HG03521 (cell line): Measurements from ENCODE around the gene MRGPRG.

Experiments used
- ATAC-seq: cut with Tn5 transposase; IDR thresholded peaks from one replicate; pipeline ENCODE4 v1.9.1; 2021; ENCODE audit warnings: mild to moderate bottlenecking, moderate library complexity; ENCODE audit not compliant: unreplicated experiment

Gene MRGPRG

DNA sequence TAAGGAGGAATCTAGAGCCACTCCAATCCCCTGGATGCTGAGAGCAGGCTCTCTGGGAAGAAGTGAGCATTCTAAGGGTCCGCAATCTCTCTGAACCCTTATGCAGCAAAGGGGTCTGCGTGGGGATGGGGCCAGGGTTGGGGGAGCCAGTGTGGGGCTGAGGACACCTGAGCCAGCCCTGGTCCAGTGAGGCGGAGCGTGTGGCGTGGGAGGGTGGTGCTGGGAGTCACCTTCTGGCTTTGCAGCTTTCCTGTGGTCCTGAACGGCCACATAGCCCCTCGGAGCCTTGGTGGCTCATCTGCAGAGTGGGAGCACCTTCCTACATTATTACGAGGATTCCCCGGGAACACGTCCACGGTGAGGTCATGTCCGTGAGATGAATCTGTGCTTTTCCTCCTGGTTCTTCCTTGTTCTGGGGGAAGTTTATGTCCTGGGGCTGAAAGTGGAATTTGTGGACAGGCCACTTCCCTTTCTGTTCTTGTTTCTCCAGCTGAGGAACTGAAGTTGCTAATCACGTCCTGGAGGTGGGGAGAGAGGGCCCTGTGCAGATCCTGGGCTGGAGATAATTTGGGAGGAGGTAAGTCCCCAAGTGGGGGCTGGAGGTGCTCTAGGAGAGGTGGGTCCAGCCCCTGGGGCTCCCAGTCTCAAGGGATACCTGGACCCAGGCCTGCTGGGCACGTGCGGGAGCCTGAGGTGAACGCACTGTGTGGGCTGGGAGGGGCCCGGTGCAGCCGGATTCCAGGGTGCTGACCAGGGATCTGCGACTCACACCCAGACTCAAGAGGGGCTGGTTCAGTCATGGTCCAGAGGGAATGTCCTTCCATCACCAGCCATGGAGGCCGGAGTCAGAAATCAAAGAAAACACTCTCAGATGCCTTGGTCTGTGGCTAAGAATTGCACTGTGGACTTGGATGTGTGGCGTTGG is 7.5 kb upstream of the MRGPRG start:
- ATAC-seq, result no peak

GRCh38 chr11:3225159-3225758 is 6.6 kb upstream of the MRGPRG start:
- no peak for ATAC-seq

DNA sequence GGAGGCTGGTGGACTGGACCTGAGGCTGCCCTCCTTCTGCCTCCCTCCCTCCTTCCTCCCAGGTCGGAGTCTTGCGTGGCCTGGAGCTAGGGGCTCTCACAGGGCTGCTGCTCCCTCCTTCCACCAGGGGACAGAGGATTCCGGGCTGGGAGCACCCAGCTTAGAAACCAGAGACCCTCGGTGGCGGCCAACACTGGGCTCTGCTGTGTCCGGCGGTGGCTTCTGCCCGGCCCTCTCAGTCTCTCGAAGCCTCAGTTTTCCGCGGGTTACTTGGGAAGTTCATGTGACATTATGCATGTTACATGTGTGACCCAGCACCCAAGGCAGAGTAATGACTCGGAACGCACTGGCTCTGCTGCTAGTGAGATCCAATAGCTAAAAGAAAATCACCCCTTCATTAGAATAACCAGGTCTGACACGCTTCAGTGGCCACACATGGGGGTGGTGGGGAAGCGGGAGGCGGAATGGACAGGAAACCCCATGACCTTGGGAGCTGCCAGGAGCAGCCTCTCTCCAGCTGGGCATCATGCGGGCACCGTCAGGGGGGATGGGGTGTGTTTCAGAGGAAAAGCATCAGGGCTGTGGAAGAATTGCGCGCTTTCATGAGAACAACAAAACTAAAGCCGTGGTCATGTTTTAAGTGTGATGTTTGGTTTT is 5.9 kb upstream of the MRGPRG start:
- ATAC-seq, result no peak

- no peak for ATAC-seq
These were observed 5.3 kb upstream of the MRGPRG start for GRCh38 chr11:3223932-3224381.

DNA sequence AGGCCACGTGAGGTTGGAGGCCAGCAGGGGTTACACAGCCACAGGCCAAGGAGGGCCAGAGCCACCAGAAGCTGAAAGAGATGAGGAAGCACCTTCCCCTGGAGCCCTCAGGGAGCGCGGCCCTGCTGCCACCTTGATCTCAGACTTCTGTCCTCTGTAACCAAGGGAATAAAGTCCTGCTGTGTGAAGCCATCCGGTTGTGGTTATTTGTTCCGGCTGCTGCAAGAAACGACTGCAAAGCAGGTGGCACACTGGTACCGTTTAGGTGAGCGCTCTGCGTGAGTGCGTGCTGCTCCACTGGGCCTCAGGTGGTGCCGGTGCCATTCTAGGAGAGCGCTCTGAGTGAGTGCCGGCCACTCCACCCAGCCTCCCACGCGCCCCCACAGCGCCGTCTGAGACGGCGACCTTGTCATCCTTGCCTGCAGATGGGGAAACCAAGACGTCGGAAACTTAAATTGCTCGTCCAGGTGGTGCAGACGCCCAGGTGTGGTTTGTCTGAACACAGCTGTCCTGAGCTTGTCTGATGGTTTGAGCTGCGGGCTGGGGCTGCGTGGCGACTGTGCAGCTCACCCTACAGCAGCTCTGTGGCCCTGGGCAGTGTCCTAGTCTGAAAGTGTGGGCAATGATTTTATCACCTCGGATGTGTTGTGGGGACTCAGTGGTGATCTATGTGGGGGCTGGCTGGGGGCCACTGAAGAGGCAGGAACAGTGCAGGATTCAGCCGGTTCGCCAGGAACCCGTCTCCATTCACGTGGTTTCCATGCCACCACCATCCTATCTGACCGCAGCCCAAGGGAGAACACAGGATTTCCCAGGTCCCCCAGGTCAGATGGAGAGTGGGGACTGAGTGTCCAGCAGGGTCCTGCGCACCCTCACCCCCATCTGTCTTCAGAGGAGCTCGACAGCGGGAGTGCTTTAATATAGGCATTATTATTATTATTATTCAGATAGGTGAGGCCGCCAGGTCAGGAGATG is 4.6 kb upstream of the MRGPRG start:
- no peak for ATAC-seq

- no peak for ATAC-seq
These were observed 3.6 kb upstream of the MRGPRG start for GRCh38 chr11:3222003-3222855.

- ATAC-seq, result no peak
These were observed 2.9 kb upstream of the MRGPRG start for GRCh38 chr11:3221408-3222002.

- no peak for ATAC-seq
These were observed 2.2 kb upstream of the MRGPRG start for GRCh38 chr11:3220521-3221407.

GRCh38 chr11:3220101-3220500 is 1.5 kb upstream of the MRGPRG start:
- ATAC-seq, result no peak

- ATAC-seq, result no peak
These were observed 774 bp upstream of the MRGPRG start for GRCh38 chr11:3219281-3219892.

GRCh38 chr11:3217818-3218482 is 663 bp downstream of the MRGPRG start:
- no peak for ATAC-seq

DNA sequence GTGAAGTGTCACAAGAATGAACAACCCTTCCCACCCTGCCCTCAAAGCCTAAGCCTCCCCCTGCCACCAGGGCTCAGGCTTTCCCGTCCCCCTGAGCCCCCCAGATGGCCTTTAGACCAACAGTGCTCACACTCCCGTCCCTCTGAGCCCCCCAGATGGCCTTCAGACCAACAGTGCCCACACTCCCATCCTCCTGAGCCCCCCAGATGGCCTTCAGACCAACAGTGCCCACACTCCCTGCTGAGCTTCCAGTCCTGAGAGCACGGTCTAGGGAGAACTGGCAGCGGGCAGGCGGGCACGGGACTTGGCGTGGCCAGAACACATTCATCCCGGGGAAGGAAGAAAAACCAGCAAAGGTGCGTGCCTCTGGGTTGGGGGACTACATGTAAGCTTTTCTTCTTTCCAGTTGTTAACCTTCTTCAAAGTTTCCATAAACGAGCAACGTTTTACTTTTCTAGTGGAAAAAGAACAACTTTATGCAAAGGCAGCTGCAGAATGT is 2.5 kb downstream of the MRGPRG start:
- ATAC-seq, result no peak

DNA sequence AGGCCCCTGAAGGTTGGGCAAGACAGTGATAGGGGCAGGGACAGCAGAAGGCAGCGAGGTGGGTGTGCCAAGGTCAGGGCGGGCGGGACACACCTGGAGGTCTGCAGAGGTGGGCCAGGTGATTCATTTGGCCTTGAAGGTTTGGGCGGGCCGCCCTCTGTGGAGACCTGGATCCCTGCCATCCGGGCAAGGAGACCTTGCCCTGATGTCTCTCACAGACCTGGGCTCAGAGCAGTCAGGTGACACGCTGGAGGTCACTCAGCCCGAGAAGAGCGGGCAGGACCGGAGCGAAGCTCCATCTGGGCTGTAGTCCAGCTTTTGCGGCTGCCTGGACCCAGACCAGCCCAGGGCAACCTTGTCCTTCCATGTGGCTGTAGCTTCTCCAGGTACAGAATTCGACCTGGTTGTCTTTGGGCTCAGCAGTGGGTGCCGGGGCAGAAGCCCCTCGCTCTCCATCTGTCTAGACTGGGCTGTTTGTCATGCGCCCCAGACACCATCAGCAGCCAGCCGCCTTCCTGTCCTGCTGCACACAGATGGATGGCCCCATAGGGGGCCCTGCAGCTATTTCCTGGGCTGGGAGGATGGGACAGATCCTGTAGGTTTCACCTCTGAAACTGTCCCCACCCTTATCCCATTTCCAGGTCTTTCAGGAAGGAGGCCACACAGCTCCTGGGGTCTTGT is 3.1 kb downstream of the MRGPRG start:
- no peak for ATAC-seq

DNA sequence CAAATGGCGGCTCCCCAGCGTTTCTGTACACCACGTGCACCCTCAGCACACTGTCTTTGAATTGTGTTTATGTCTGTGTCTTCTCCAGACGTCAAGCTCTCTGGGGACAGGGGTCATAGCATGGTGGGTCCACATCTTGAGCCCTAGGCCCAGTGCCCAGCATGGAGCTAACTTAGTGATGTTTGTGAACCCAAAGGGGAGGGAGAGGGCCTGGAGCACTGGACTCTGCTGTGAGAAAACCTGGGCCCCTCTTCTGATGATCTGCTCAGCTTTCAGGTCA is 4.3 kb downstream of the MRGPRG start:
- ATAC-seq, result no peak

GRCh38 chr11:3213659-3214419 is 4.8 kb downstream of the MRGPRG start:
- ATAC-seq, result no peak

- ATAC-seq, result no peak
These were observed 10.3 kb downstream of the MRGPRG start for GRCh38 chr11:3208272-3208671.
